OCI-LY3 (cell line): ENCODE results near the gene SLC35D3.

Experiments
- H2AFZ ChIP-seq: fragments of 200-600, 300-600 bp; shearing (Covaris generic); 2 replicates; pipeline ENCODE4 v1.6.0; 2014; ENCODE audit warnings: antibody characterized with exemption, low read depth, low read length
- H3K27ac ChIP-seq: fragments of 200-600, 300-600 bp; sonication (generic); 2 replicates; pipeline ENCODE4 v1.5.1; 2014; ENCODE audit warnings: mild to moderate bottlenecking, low read length, moderate library complexity, mixed read lengths
- H3K27me3 ChIP-seq: fragments of 200-600, 300-600 bp; sonication (generic); 2 replicates; pipeline ENCODE4 v1.6.1; 2014; ENCODE audit warnings: low read depth, low read length, mixed read lengths
- H3K36me3 ChIP-seq: fragments of 200-600, 300-600 bp; sonication (generic); replicated peaks from 2 replicates; pipeline ENCODE3; 2014; ENCODE audit warnings: low read depth, low read length, mixed read lengths
- H3K4me1 ChIP-seq: fragments of 300-600, 200-600 bp; sonication (generic); 2 replicates; pipeline ENCODE4 v1.6.1; 2014; ENCODE audit warnings: low read length, mixed read lengths
- H3K4me2 ChIP-seq: fragments of 200-600, 300-600 bp; sonication (generic); 2 replicates; pipeline ENCODE4 v1.6.1; 2014; ENCODE audit warnings: low read length, mixed read lengths
- H3K4me3 ChIP-seq: fragments of 300-600, 200-600 bp; sonication (generic); 2 replicates; pipeline ENCODE4 v1.5.1; 2014; ENCODE audit warnings: antibody characterized with exemption, mild to moderate bottlenecking, low read length, moderate library complexity
- H3K79me2 ChIP-seq: fragments of 300-600, 200-600 bp; shearing (Covaris generic); 2 replicates; pipeline ENCODE4 v1.6.1; 2014; ENCODE audit warnings: mild to moderate bottlenecking, low read length, mixed read lengths
- H3K9ac ChIP-seq: fragments of 300-600, 200-600 bp; shearing (Covaris generic); 2 replicates; pipeline ENCODE4 v1.6.0; 2014; ENCODE audit warnings: mild to moderate bottlenecking, low read length, moderate library complexity
- H3K9me3 ChIP-seq: fragments of 200-600, 300-600 bp; shearing (Covaris generic); 2 replicates; pipeline ENCODE4 v1.6.1; 2014; ENCODE audit warnings: low read length, mixed read lengths; ENCODE audit not compliant: insufficient read depth
- H4K20me1 ChIP-seq: fragments of 200-600, 300-600 bp; sonication (generic); 2 replicates; pipeline ENCODE4 v1.6.1; 2016; ENCODE audit warnings: low read length, mixed read lengths; ENCODE audit not compliant: insufficient read depth
- CTCF ChIP-seq: fragments of 200-600, 300-600 bp; sonication (generic); IDR thresholded peaks from 2 replicates; pipeline ENCODE4 v1.5.1; 2014; ENCODE audit warnings: antibody characterized with exemption, low read length, low read depth
- EZH2phosphoT487 ChIP-seq: fragments of 200-600 bp; shearing (Covaris generic); IDR thresholded peaks from 2 replicates; pipeline ENCODE4 v1.6.1; 2018; ENCODE audit warnings: antibody characterized with exemption, mixed run types, low read depth

Gene SLC35D3

GRCh38 chr6:136890986-136891385 is 31.1 kb upstream of the SLC35D3 start:
- Histone ChIP-seq H4K20me1 (no peaks in the 10 kb centered on the region), H3K9me3 (no peaks in the 10 kb centered on the region), H2AFZ (no peak overlapping the region), H3K4me2 (no peak overlapping the region), H3K36me3 (no peaks in the 10 kb centered on the region), H3K79me2 (no peaks in the 10 kb centered on the region), H3K4me1 (peaks cover 6% of the 10 kb centered on the region), H3K27ac (no peak overlapping the region), H3K27me3 (no peaks in the 10 kb centered on the region), H3K4me3 (no peak overlapping the region), H3K9ac (no peak overlapping the region)
- TF ChIP-seq CTCF (no peak), EZH2phosphoT487 (no peak)

- Histone ChIP-seq H3K4me2 (no peak overlapping the region), H3K27me3 (no peaks in the 10 kb centered on the region), H2AFZ (no peak overlapping the region), H3K27ac (no peak overlapping the region), H3K36me3 (no peaks in the 10 kb centered on the region), H3K79me2 (no peaks in the 10 kb centered on the region), H4K20me1 (no peaks in the 10 kb centered on the region), H3K9me3 (no peaks in the 10 kb centered on the region), H3K4me1 (no peaks in the 10 kb centered on the region), H3K9ac (no peak overlapping the region), H3K4me3 (no peak overlapping the region)
- no peak for TF ChIP-seq EZH2phosphoT487
- no peak for TF ChIP-seq CTCF
These were observed 28.9 kb upstream of the SLC35D3 start for GRCh38 chr6:136893187-136893586.

GRCh38 chr6:136895901-136896300 is 26.2 kb upstream of the SLC35D3 start:
- no peaks in the 10 kb centered on the region for H3K27me3 ChIP-seq
- no peak overlapping the region for H3K9ac ChIP-seq
- no peak overlapping the region for H2AFZ ChIP-seq
- TF ChIP-seq CTCF (no peak), EZH2phosphoT487 (no peak)
- no peak overlapping the region for H3K4me3 ChIP-seq
- no peak overlapping the region for H3K27ac ChIP-seq
- H3K4me1 ChIP-seq = no peaks in the 10 kb centered on the region
- H4K20me1 ChIP-seq = no peaks in the 10 kb centered on the region
- no peak overlapping the region for H3K4me2 ChIP-seq
- no peaks in the 10 kb centered on the region for H3K9me3 ChIP-seq
- H3K36me3 ChIP-seq = no peaks in the 10 kb centered on the region
- H3K79me2 ChIP-seq = no peaks in the 10 kb centered on the region

GRCh38 chr6:136897071-136897470 is 25.0 kb upstream of the SLC35D3 start:
- H3K4me2 ChIP-seq = no peak overlapping the region
- no peaks in the 10 kb centered on the region for H3K4me1 ChIP-seq
- TF ChIP-seq CTCF (no peak), EZH2phosphoT487 (no peak)
- no peak overlapping the region for H3K4me3 ChIP-seq
- no peaks in the 10 kb centered on the region for H3K9me3 ChIP-seq
- no peaks in the 10 kb centered on the region for H3K27me3 ChIP-seq
- no peak overlapping the region for H3K9ac ChIP-seq
- no peak overlapping the region for H2AFZ ChIP-seq
- H3K79me2 ChIP-seq = no peaks in the 10 kb centered on the region
- no peaks in the 10 kb centered on the region for H4K20me1 ChIP-seq
- H3K27ac ChIP-seq = no peak overlapping the region
- no peaks in the 10 kb centered on the region for H3K36me3 ChIP-seq
